ENCODE data around the gene BATF3. TPM values are rescaled to one million over a fixed set of nuclear protein-coding genes. Genes with fewer than 3 reads are reported as not detected.

Gene BATF3
- total RNA-seq, 4 donors from 2014 or later, result 0.38 to 5.1 TPM; not detected in 2

- Histone ChIP-seq H3K4me1 (no peaks in the 10 kb centered on the region), H3K27me3 (no peaks in the 10 kb centered on the region), H3K27ac (no peak overlapping the region), H3K9me3 (no peaks in the 10 kb centered on the region), H3K4me3 (no peak overlapping the region), H3K36me3 (no peaks in the 10 kb centered on the region)
- ATAC-seq (no peak), DNase-seq (no peak)
- TF ChIP-seq CTCF (IDR thresholded peaks at IDR 0.05 in 4 of 5, conservative IDR thresholded peaks at IDR 0.05 in 1 of 5), result no peak
- TF ChIP-seq POLR2A (IDR thresholded peaks at IDR 0.05), result no peak
- in situ Hi-C loops (cut with MboI; ENCODE audit: low sequenced_read_pairs in 4 of 4), result no loop called here
- intact Hi-C loops (cut with DNase I; ENCODE audit: low total_unique reads), result no loop called here
Measured at GRCh38 chr1:212738330-212738729, 38.7 kb upstream of the BATF3 start.

GRCh38 chr1:212737559-212737958, 37.9 kb upstream of the BATF3 start:
- DNase-seq (no peak), ATAC-seq (no peak)
- intact Hi-C loops (cut with DNase I; ENCODE audit: low total_unique reads) (no loop called here), in situ Hi-C loops (cut with MboI; ENCODE audit: low sequenced_read_pairs in 4 of 4) (no loop called here)
- H3K27ac ChIP-seq, result no peak overlapping the region
- H3K4me3 ChIP-seq, result no peak overlapping the region
- no peaks in the 10 kb centered on the region for H3K9me3 ChIP-seq
- H3K4me1 ChIP-seq, result no peaks in the 10 kb centered on the region
- no peaks in the 10 kb centered on the region for H3K36me3 ChIP-seq
- H3K27me3 ChIP-seq, result no peaks in the 10 kb centered on the region
- TF ChIP-seq POLR2A (IDR thresholded peaks at IDR 0.05) (no peak), CTCF (IDR thresholded peaks at IDR 0.05 in 4 of 5, conservative IDR thresholded peaks at IDR 0.05 in 1 of 5) (no peak)

- no peaks in the 10 kb centered on the region for H3K9me3 ChIP-seq
- in situ Hi-C loops (cut with MboI; ENCODE audit: low sequenced_read_pairs in 4 of 4), result no loop called here
- H3K27ac ChIP-seq, result no peak overlapping the region
- intact Hi-C loops (cut with DNase I; ENCODE audit: low total_unique reads), result no loop called here
- no peak overlapping the region for H3K4me3 ChIP-seq
- no peak for DNase-seq
- no peak for TF ChIP-seq CTCF (IDR thresholded peaks at IDR 0.05 in 4 of 5, conservative IDR thresholded peaks at IDR 0.05 in 1 of 5)
- TF ChIP-seq POLR2A (IDR thresholded peaks at IDR 0.05), result no peak
- ATAC-seq, result no peak
- no peaks in the 10 kb centered on the region for H3K27me3 ChIP-seq
- no peaks in the 10 kb centered on the region for H3K4me1 ChIP-seq
- no peaks in the 10 kb centered on the region for H3K36me3 ChIP-seq
Measured at GRCh38 chr1:212733109-212733508, 33.5 kb upstream of the BATF3 start.

- no peak for ATAC-seq
- Histone ChIP-seq H3K4me1 (no peaks in the 10 kb centered on the region), H3K27ac (no peak overlapping the region), H3K36me3 (no peaks in the 10 kb centered on the region), H3K27me3 (no peaks in the 10 kb centered on the region), H3K4me3 (no peak overlapping the region), H3K9me3 (no peaks in the 10 kb centered on the region)
- intact Hi-C loops (cut with DNase I; ENCODE audit: low total_unique reads), result no loop called here
- in situ Hi-C loops (cut with MboI; ENCODE audit: low sequenced_read_pairs in 4 of 4), result no loop called here
- TF ChIP-seq POLR2A (IDR thresholded peaks at IDR 0.05), result no peak
- no peak for TF ChIP-seq CTCF (IDR thresholded peaks at IDR 0.05 in 4 of 5, conservative IDR thresholded peaks at IDR 0.05 in 1 of 5)
- no peak for DNase-seq
Measured at GRCh38 chr1:212731630-212732029, 32.0 kb upstream of the BATF3 start.

- TF ChIP-seq CTCF (IDR thresholded peaks at IDR 0.05 in 4 of 5, conservative IDR thresholded peaks at IDR 0.05 in 1 of 5) (no peak), POLR2A (IDR thresholded peaks at IDR 0.05) (no peak)
- DNase-seq, result no peak
- Histone ChIP-seq H3K27ac (no peak overlapping the region), H3K27me3 (no peaks in the 10 kb centered on the region), H3K4me1 (no peaks in the 10 kb centered on the region), H3K9me3 (no peaks in the 10 kb centered on the region), H3K4me3 (no peak overlapping the region), H3K36me3 (no peaks in the 10 kb centered on the region)
- ATAC-seq, result no peak
- intact Hi-C loops (cut with DNase I; ENCODE audit: low total_unique reads) (no loop called here), in situ Hi-C loops (cut with MboI; ENCODE audit: low sequenced_read_pairs in 4 of 4) (no loop called here)
Measured at GRCh38 chr1:212728606-212729005, 29.0 kb upstream of the BATF3 start.

Data from gastrocnemius medialis (tissue), 4 donors.